ENCODE results near the gene ADSL. TPM values are rescaled to one million over a fixed set of nuclear protein-coding genes. Genes with fewer than 3 reads are reported as not detected.

The ADSL gene
- total RNA-seq, 1 experiment from 2014 or later = 120 TPM

- H3K27me3 Mint-ChIP-seq (ENCODE audit: insufficient read depth, unreplicated experiment) = no peaks in the 10 kb centered on the region
- H3K36me3 Mint-ChIP-seq (ENCODE audit: insufficient read depth, unreplicated experiment) = peaks cover 62% of the 10 kb centered on the region
- H3K9me3 Mint-ChIP-seq (ENCODE audit: unreplicated experiment) = no peaks in the 10 kb centered on the region
- no peak overlapping the region for H3K27ac Mint-ChIP-seq (ENCODE audit: unreplicated experiment)
- no TSS peak for BruUV-seq (replicated peaks)
- H3K27me3 ChIP-seq (replicated peaks; ENCODE audit: control insufficient read depth, insufficient read depth, low read length) = no peaks in the 10 kb centered on the region
- intact Hi-C loops (cut with micrococcal nuclease; ENCODE audit: unreplicated experiment) = no loop called here
- H3K36me3 ChIP-seq (ENCODE audit: control insufficient read depth, insufficient read depth, low read length) = no peaks in the 10 kb centered on the region; the same call in 1 of the 2 replicates
- TF ChIP-seq CTCF (IDR thresholded peaks at IDR 0.05; ENCODE audit: insufficient read depth in 1 of 2, low read depth in 1 of 2, low read length in 1 of 2, severe bottlenecking in 1 of 2, unreplicated experiment in 1 of 2) = no peak
- POLR2A ChIA-PET = no interaction called here
- H3K4me3 Mint-ChIP-seq (ENCODE audit: unreplicated experiment) = no peak overlapping the region
- H3K4me1 Mint-ChIP-seq (ENCODE audit: low read depth, unreplicated experiment) = no peaks in the 10 kb centered on the region
- H3K4me1 ChIP-seq = no peaks in the 10 kb centered on the region
- DNase-seq = no peak
- no peak overlapping the region for H3K4me3 ChIP-seq (ENCODE audit: low read depth, low read length)
- CTCF ChIA-PET = no interaction called here
- no peaks in the 10 kb centered on the region for H3K9me3 ChIP-seq
Observed at GRCh38 chr22:40410731-40411505, 64.6 kb downstream of the ADSL start.

- intact Hi-C loops (cut with micrococcal nuclease; ENCODE audit: unreplicated experiment) = no loop called here
- DNase-seq = no peak
- H3K27ac Mint-ChIP-seq (ENCODE audit: unreplicated experiment) = no peak overlapping the region
- no peak for TF ChIP-seq CTCF (IDR thresholded peaks at IDR 0.05; ENCODE audit: insufficient read depth in 1 of 2, low read depth in 1 of 2, low read length in 1 of 2, severe bottlenecking in 1 of 2, unreplicated experiment in 1 of 2)
- H3K4me1 ChIP-seq = no peaks in the 10 kb centered on the region
- BruUV-seq (replicated peaks) = no TSS peak
- H3K36me3 Mint-ChIP-seq (ENCODE audit: insufficient read depth, unreplicated experiment) = peaks cover 64% of the 10 kb centered on the region
- no peaks in the 10 kb centered on the region for H3K9me3 ChIP-seq
- POLR2A ChIA-PET = no interaction called here
- no peaks in the 10 kb centered on the region for H3K9me3 Mint-ChIP-seq (ENCODE audit: unreplicated experiment)
- no peaks in the 10 kb centered on the region; the same call in 1 of the 2 replicates for H3K36me3 ChIP-seq (ENCODE audit: control insufficient read depth, insufficient read depth, low read length)
- no peak overlapping the region for H3K4me3 Mint-ChIP-seq (ENCODE audit: unreplicated experiment)
- no peaks in the 10 kb centered on the region for H3K27me3 Mint-ChIP-seq (ENCODE audit: insufficient read depth, unreplicated experiment)
- CTCF ChIA-PET = no interaction called here
- H3K27me3 ChIP-seq (replicated peaks; ENCODE audit: control insufficient read depth, insufficient read depth, low read length) = no peaks in the 10 kb centered on the region
- no peak overlapping the region for H3K4me3 ChIP-seq (ENCODE audit: low read depth, low read length)
- no peaks in the 10 kb centered on the region for H3K4me1 Mint-ChIP-seq (ENCODE audit: low read depth, unreplicated experiment)
Observed at GRCh38 chr22:40411506-40411861, 65.2 kb downstream of the ADSL start.

- Histone ChIP-seq H3K4me1 (no peaks in the 10 kb centered on the region), H3K9me3 (no peaks in the 10 kb centered on the region), H3K27me3 (replicated peaks; ENCODE audit: control insufficient read depth, insufficient read depth, low read length) (no peaks in the 10 kb centered on the region), H3K36me3 (ENCODE audit: control insufficient read depth, insufficient read depth, low read length) (no peaks in the 10 kb centered on the region; the same call in 1 of the 2 replicates), H3K4me3 (ENCODE audit: low read depth, low read length) (no peak overlapping the region)
- no peaks in the 10 kb centered on the region for H3K27me3 Mint-ChIP-seq (ENCODE audit: insufficient read depth, unreplicated experiment)
- H3K36me3 Mint-ChIP-seq (ENCODE audit: insufficient read depth, unreplicated experiment) = peaks cover 54% of the 10 kb centered on the region
- BruUV-seq (replicated peaks) = no TSS peak
- no peak overlapping the region for H3K4me3 Mint-ChIP-seq (ENCODE audit: unreplicated experiment)
- POLR2A ChIA-PET = no interaction called here
- no peaks in the 10 kb centered on the region for H3K4me1 Mint-ChIP-seq (ENCODE audit: low read depth, unreplicated experiment)
- CTCF ChIA-PET = no interaction called here
- no peaks in the 10 kb centered on the region for H3K9me3 Mint-ChIP-seq (ENCODE audit: unreplicated experiment)
- TF ChIP-seq CTCF (IDR thresholded peaks at IDR 0.05; ENCODE audit: insufficient read depth in 1 of 2, low read depth in 1 of 2, low read length in 1 of 2, severe bottlenecking in 1 of 2, unreplicated experiment in 1 of 2) = no peak
- H3K27ac Mint-ChIP-seq (ENCODE audit: unreplicated experiment) = no peak overlapping the region
- intact Hi-C loops (cut with micrococcal nuclease; ENCODE audit: unreplicated experiment) = no loop called here
- no peak for DNase-seq
Observed at GRCh38 chr22:40412441-40412840, 66.1 kb downstream of the ADSL start.
